Gastrocnemius medialis (tissue), 4 donors: Measurements from ENCODE around the gene GFRA1.

ENCODE experiments used
- CTCF ChIP-seq, 5 experiments: fragments of 450-650 bp in 3 of 5; fragments of 200-600 bp in 2 of 5; sonication (generic) in 2 of 5; IDR thresholded peaks in 4 of 5; conservative IDR thresholded peaks in 1 of 5; 1 replicate in 4 of 5; 2 replicates in 1 of 5; pipeline ENCODE4 v1.5.1; 2016 to 2019; ENCODE audit warnings: antibody characterized with exemption in 5 of 5, mild to moderate bottlenecking in 3 of 5, moderate library complexity in 3 of 5
- POLR2A ChIP-seq, 2 donors: fragments of 450-650 bp; IDR thresholded peaks; one replicate each; pipeline ENCODE4 v1.6.1; 2017; ENCODE audit warnings: antibody characterized with exemption in 2 of 2, mild to moderate bottlenecking in 2 of 2, moderate library complexity in 2 of 2

- TF ChIP-seq CTCF (IDR thresholded peaks at IDR 0.05 in 4 of 5, conservative IDR thresholded peaks at IDR 0.05 in 1 of 5): no peak
- no peak for TF ChIP-seq POLR2A (IDR thresholded peaks at IDR 0.05)
Observed at GRCh38 chr10:116110736-116111135, 162.3 kb downstream of the GFRA1 start.
